GM12873 (cell line): ENCODE results near the gene HSF4.

Experiments used
- TF ChIP-seq, protein P1 (sequence below): IDR thresholded peaks from 2 replicates; pipeline ENCODE4 v1.5.1; 2012; ENCODE audit warnings: low read depth, mild to moderate bottlenecking, moderate library complexity, low read length, control low read depth; ENCODE audit not compliant: insufficient read depth; ENCODE audit errors: missing control alignments

Gene HSF4

DNA sequence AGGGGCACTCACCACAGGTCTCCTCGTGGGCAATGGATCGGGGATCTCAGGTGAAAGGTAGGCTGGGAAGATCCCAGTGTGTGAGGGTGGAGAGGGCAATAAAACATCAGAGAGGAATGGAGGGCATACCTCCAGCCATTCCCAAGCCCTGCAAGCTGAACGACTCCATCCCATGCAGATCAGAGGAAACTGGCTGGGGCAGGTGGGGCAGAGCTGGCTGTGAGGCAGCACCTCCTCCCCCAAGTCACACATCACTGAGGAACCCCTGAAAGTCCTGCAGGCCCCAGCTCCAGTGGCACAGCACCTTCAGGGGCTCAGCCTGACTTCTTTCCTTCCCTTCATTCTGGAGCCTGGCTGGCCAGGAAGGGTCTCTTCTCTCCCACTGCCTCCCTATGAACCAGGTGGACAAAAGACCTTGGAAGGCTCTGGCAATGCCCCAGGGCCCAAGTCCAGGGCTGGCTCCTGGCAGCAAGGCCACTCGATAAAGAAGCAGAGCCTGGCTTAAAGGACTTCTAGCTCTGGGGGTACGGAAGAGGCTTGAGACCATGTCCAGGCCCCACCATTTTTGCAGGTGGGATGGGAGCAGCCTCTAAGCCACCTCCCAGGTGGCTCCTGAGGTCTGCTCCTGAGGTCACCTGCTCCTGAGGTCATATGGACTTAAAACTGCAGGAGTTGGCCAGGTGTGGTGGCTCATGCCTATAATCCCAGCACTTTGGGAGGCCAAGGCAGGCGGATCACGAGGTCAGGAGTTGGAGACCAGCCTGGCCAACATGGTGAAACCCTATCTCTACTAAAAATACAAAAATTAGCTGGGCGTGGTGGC, 48.9 kb downstream of the HSF4 start:
- TF ChIP-seq, protein P1, sequence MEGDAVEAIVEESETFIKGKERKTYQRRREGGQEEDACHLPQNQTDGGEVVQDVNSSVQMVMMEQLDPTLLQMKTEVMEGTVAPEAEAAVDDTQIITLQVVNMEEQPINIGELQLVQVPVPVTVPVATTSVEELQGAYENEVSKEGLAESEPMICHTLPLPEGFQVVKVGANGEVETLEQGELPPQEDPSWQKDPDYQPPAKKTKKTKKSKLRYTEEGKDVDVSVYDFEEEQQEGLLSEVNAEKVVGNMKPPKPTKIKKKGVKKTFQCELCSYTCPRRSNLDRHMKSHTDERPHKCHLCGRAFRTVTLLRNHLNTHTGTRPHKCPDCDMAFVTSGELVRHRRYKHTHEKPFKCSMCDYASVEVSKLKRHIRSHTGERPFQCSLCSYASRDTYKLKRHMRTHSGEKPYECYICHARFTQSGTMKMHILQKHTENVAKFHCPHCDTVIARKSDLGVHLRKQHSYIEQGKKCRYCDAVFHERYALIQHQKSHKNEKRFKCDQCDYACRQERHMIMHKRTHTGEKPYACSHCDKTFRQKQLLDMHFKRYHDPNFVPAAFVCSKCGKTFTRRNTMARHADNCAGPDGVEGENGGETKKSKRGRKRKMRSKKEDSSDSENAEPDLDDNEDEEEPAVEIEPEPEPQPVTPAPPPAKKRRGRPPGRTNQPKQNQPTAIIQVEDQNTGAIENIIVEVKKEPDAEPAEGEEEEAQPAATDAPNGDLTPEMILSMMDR = no peak

DNA sequence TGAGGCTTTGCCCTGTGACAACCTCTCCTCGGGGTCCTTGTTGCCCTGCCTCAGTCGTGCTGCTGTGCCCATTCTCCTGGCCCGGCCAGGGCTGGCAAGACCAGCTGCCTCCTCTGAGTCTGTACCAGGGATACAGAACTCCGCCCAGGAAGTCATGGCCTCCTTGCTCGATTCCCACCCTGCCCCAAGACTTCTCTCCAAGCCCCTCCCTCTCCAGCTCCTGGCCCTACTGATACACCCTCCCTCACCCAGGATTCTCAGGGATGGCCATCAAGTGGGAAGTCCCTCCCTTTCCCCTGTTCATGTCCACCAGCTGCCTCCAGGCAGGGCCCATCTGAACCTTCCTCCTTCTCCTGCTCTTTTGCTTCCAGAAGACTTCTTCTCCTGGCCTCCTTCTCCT, 51.2 kb downstream of the HSF4 start:
- TF ChIP-seq, protein P1 = no peak

DNA sequence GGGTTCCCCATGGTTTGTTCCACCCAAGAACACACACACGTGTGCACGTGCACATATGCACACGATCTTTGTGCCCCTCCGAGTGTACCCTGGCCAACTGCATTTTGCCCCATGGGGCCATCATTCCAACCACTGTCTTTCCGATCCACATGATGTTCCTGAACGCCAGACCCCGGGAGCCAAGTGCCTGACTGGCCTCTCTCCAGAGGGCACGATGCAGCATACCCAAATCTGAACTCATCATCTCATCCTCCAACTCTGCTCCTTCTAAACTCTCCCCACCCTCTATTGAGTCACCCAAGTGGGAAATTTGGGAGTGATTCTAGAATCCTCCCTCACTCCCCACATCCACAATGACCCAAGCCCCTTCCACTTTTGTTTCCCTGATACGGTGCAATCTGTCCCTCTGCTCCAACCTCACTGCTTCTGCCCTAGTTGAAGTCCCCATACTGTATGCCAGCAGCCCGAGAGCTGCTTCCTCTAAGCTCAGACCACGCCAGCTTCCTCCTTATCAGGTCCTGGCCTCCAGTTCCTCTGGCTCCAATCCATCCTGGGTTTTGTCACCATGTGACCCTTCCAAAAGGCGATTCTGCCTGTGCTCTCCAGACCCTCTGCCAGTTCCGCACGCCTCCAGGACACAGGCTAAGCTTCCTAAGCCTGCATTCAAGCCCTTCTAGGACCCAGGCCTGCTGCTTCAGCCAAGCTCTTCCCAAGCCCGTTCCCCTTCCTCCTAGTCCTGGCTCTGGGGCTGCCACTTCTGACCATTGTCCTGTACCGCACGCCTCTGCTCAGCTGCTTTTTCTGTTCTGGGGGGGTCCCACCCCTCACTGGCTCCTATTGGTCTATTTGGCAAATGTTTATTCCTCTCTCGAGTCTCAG, 52.3 kb downstream of the HSF4 start:
- TF ChIP-seq, protein P1 = no peak
